HCT116 (cell line): Measurements from ENCODE around the gene ZNF678. TPM values are rescaled to one million over a fixed set of nuclear protein-coding genes. Genes with fewer than 3 reads are reported as not detected.
A peak's percentile ranks its signal among the peaks of the same experiment; 100 is the strongest.

Experiments
- ATAC-seq: fragments of 200-7000 bp; cut with Tn5 transposase; 2 replicates; pipeline ENCODE4 v1.9.1; 2020; ENCODE audit warnings: mild to moderate bottlenecking, moderate library complexity
- BruUV-seq: library from RNA; stranded (reverse); fragments of 400-500 nt; replicated peaks from 2 replicates; lab custom pipeline; 2021; lab: Mats Ljungman, UMichigan
- CTCF ChIA-PET: fragments of 300-600 bp; sonication (Branson Sonifier 250); formaldehyde crosslinking; loops from one replicate; lab custom pipeline; 2021; ENCODE audit warnings: antibody characterized with exemption; lab: Charles Lee
- POLR2A ChIA-PET: fragments of 300-600, 350-600 bp; sonication (Branson Sonifier 250); formaldehyde crosslinking; loops from one replicate; lab custom pipeline; 2021; ENCODE audit warnings: antibody characterized with exemption; lab: Charles Lee
- RAD21 ChIA-PET, 2 experiments: fragments of 300-600 bp; sonication (Branson Sonifier 250); formaldehyde crosslinking; loops; one replicate each; lab custom pipeline; 2023; ENCODE audit warnings: low total read pairs in 2 of 2; ENCODE audit not compliant: uncharacterized antibody in 2 of 2, unreplicated experiment in 2 of 2, low non-redundant PET in 1 of 2; lab: Charles Lee
- DNase-seq: peaks from one replicate; pipeline ENCODE4 v3.0.0-alpha.2; 2010; ENCODE audit warnings: low read depth, low spot score
- H2AFZ ChIP-seq: fragments of 200-600 bp; shearing (Covaris generic), sonication (generic); 2 replicates; pipeline ENCODE4 v1.6.1; 2017; ENCODE audit warnings: low read depth, mixed run types, mixed read lengths, antibody characterized with exemption, low read length; ENCODE audit not compliant: poor library complexity, severe bottlenecking
- H3K27ac ChIP-seq: 2 replicates; pipeline ENCODE4 v1.5.1; 2012; ENCODE audit warnings: low read depth, low read length
- H3K27me3 ChIP-seq: fragments of 200-600 bp; sonication (generic); 2 replicates; pipeline ENCODE4 v1.6.1; 2016; ENCODE audit warnings: mixed run types, low read length, mixed read lengths; ENCODE audit not compliant: insufficient read depth
- H3K36me3 ChIP-seq, 2 experiments: fragments of 200-500 bp in 1 of 2; fragments of 200-600 bp in 1 of 2; sonication (Bioruptor generic) in 1 of 2; sonication (generic) in 1 of 2; 2 replicates each; pipeline versions ENCODE4 v1.5.1 to v1.6.1; 2014 to 2016; ENCODE audit warnings: low read length in 2 of 2, inconsistent platforms in 1 of 2, mixed read lengths in 1 of 2, mixed run types in 1 of 2; ENCODE audit not compliant: insufficient read depth in 2 of 2, control insufficient read depth in 1 of 2
- H3K4me1 ChIP-seq, 2 experiments: fragments of 200-600 bp in 1 of 2; sonication (generic) in 1 of 2; 2 replicates each; pipeline versions ENCODE4 v1.5.1 to v1.6.1; 2012 to 2017; ENCODE audit warnings: low read length in 2 of 2, inconsistent platforms in 1 of 2, mild to moderate bottlenecking in 1 of 2, mixed read lengths in 1 of 2, mixed run types in 1 of 2, moderate library complexity in 1 of 2; ENCODE audit not compliant: insufficient read depth in 2 of 2, control insufficient read depth in 1 of 2
- H3K4me2 ChIP-seq: fragments of 200-600 bp; sonication (generic); 2 replicates; pipeline ENCODE4 v1.6.1; 2017; ENCODE audit warnings: mixed run types, low read length, mixed read lengths
- H3K4me3 ChIP-seq, 2 experiments: fragments of 200-600 bp in 1 of 2; sonication (generic) in 1 of 2; replicated peaks in 1 of 2; 2 replicates each; pipeline ENCODE4 v1.5.1; 2011 to 2016; ENCODE audit warnings: low read length in 2 of 2, control low read depth in 1 of 2, low read depth in 1 of 2, mild to moderate bottlenecking in 1 of 2, mixed read lengths in 1 of 2, mixed run types in 1 of 2
- H3K79me2 ChIP-seq: fragments of 200-600 bp; sonication (generic); 2 replicates; pipeline ENCODE4 v1.6.1; 2017; ENCODE audit warnings: mild to moderate bottlenecking, mixed run types, low read length, moderate library complexity, mixed read lengths; ENCODE audit not compliant: insufficient read depth
- H3K9ac ChIP-seq: fragments of 200-600 bp; sonication (generic); 2 replicates; pipeline ENCODE4 v1.6.1; 2016; ENCODE audit warnings: low read length, mixed read lengths
- H3K9me2 ChIP-seq: fragments of 200-600 bp; sonication (generic), shearing (Covaris generic); 2 replicates; pipeline ENCODE4 v1.6.1; 2017; ENCODE audit warnings: mixed run types, mild to moderate bottlenecking, moderate library complexity; ENCODE audit not compliant: insufficient read depth
- H3K9me3 ChIP-seq, 2 experiments: fragments of 200-500 bp in 1 of 2; fragments of 200-600 bp in 1 of 2; sonication (Bioruptor generic) in 1 of 2; sonication (generic) in 1 of 2; 2 replicates each; pipeline ENCODE4 v1.6.1; 2014 to 2017; ENCODE audit warnings: low read length in 2 of 2, mixed read lengths in 2 of 2, inconsistent platforms in 1 of 2, low read depth in 1 of 2, mild to moderate bottlenecking in 1 of 2, mixed run types in 1 of 2, moderate library complexity in 1 of 2; ENCODE audit not compliant: control insufficient read depth in 1 of 2, insufficient read depth in 1 of 2
- H4K20me1 ChIP-seq: fragments of 200-600 bp; sonication (generic), shearing (Covaris generic); 2 replicates; pipeline ENCODE4 v1.6.1; 2017; ENCODE audit warnings: mixed run types, mild to moderate bottlenecking, moderate library complexity; ENCODE audit not compliant: insufficient read depth
- ATF3 ChIP-seq: IDR thresholded peaks from 2 replicates; pipeline ENCODE4 v1.6.1; 2012
- CBX3 ChIP-seq: IDR thresholded peaks from 2 replicates; pipeline ENCODE4 v1.6.1; 2012; ENCODE audit warnings: low read depth
- CEBPB ChIP-seq: IDR thresholded peaks from 2 replicates; pipeline ENCODE4 v1.6.1; 2012; ENCODE audit warnings: low read depth
- EGR1 ChIP-seq: IDR thresholded peaks from 2 replicates; pipeline ENCODE4 v1.6.1; 2012; ENCODE audit warnings: low read depth
- ELF1 ChIP-seq: IDR thresholded peaks from 2 replicates; pipeline ENCODE4 v1.6.1; 2012; ENCODE audit warnings: low read depth, borderline replicate concordance
- EZH2 ChIP-seq: fragments of 200-600 bp; sonication (generic); IDR thresholded peaks from 2 replicates; pipeline ENCODE4 v1.6.1; 2017; ENCODE audit warnings: antibody characterized with exemption, mixed run types
- EZH2phosphoT487 ChIP-seq: fragments of 200-600 bp; IDR thresholded peaks from 2 replicates; pipeline ENCODE4 v1.6.1; 2018; ENCODE audit warnings: antibody characterized with exemption, borderline replicate concordance
- FOSL1 ChIP-seq: IDR thresholded peaks from 2 replicates; pipeline ENCODE4 v1.6.1; 2012; ENCODE audit warnings: low read depth
- JUND ChIP-seq: IDR thresholded peaks from 2 replicates; pipeline ENCODE4 v1.6.1; 2012
- MAX ChIP-seq: IDR thresholded peaks from 2 replicates; pipeline ENCODE4 v1.6.1; 2012
- POLR2A ChIP-seq: IDR thresholded peaks from 2 replicates; pipeline ENCODE4 v1.7.0; 2011; ENCODE audit warnings: borderline replicate concordance; ENCODE audit not compliant: insufficient read depth, insufficient read length; ENCODE audit errors: extremely low read depth
- RAD21 ChIP-seq: IDR thresholded peaks from 2 replicates; pipeline ENCODE4 v1.6.1; 2012; ENCODE audit warnings: low read depth, mild to moderate bottlenecking
- SP1 ChIP-seq: IDR thresholded peaks from 2 replicates; pipeline ENCODE4 v1.6.1; 2012; ENCODE audit warnings: low read depth
- SRF ChIP-seq: IDR thresholded peaks from 2 replicates; pipeline ENCODE4 v1.6.1; 2012; ENCODE audit warnings: low read depth
- TCF7L2 ChIP-seq: IDR thresholded peaks from 2 replicates; pipeline ENCODE4 v1.7.0; 2011; ENCODE audit warnings: borderline replicate concordance, inconsistent platforms; ENCODE audit not compliant: insufficient read depth, insufficient read length; ENCODE audit errors: extremely low read depth
- intact Hi-C: fragments of 100-400 bp; cut with micrococcal nuclease; formaldehyde crosslinking; loops from 2 replicates; pipeline ENCODE4 v1.10.0; 2022
- total RNA-seq: library from RNA; stranded (reverse); gene quantifications from one replicate; pipeline ENCODE4 v1.2.1, GENCODE V29; 2021; ENCODE audit not compliant: unreplicated experiment

ZNF678 gene
- total RNA-seq, 1 experiment from 2014 or later = 6.1 TPM

- no peak overlapping the region for H3K9ac ChIP-seq
- CTCF ChIA-PET = no interaction called here
Observed at GRCh38 chr1:227541796-227542152, 21.6 kb upstream of the ZNF678 start.

More at GRCh38 chr1:227541796-227542152, 21.6 kb upstream of the ZNF678 start:
- ChIA-PET POLR2A (no interaction called here), RAD21 (no interaction called here)
- H2AFZ ChIP-seq = no peak overlapping the region
- H3K9me3 ChIP-seq = no peaks in the 10 kb centered on the region
- no TSS peak for BruUV-seq
- ATAC-seq (no peak), DNase-seq (no peak)
- intact Hi-C loops = loop anchor here (1.0 kb wide), 1 partner anchor 22 kb away; the partner anchor contains the start of gene ZNF678
- H3K4me2 ChIP-seq = no peak overlapping the region
- TF ChIP-seq RAD21 (no peak), MAX (no peak), POLR2A (no peak), EZH2phosphoT487 (no peak), FOSL1 (no peak), TCF7L2 (no peak), JUND (no peak), SRF (no peak), EZH2 (no peak), CEBPB (no peak), ATF3 (no peak), EGR1 (no peak), CBX3 (no peak), SP1 (no peak), ELF1 (no peak)
- H3K79me2 ChIP-seq = no peaks in the 10 kb centered on the region
- no peaks in the 10 kb centered on the region for H3K27me3 ChIP-seq
- no peaks in the 10 kb centered on the region for H3K9me2 ChIP-seq
- peaks cover 0 to 11% of the 10 kb centered on the region in 2 experiments; a peak in 3 of 4 replicates for H3K4me1 ChIP-seq
- H3K36me3 ChIP-seq = no peaks in the 10 kb centered on the region
- H4K20me1 ChIP-seq = no peaks in the 10 kb centered on the region
- no peak overlapping the region for H3K4me3 ChIP-seq
- H3K27ac ChIP-seq = peak overlapping the region; percentile 17; the same call in 1 of the 2 replicates
